ENCODE results near the gene ZNF142. TPM values are rescaled to one million over a fixed set of nuclear protein-coding genes. Genes with fewer than 3 reads are reported as not detected.

The ZNF142 gene
- total RNA-seq, 1 donor: 17.8 TPM

- H3K4me3 ChIP-seq (ENCODE audit: low read depth, low read length): no peak overlapping the region
- peak; percentile 26 for DNase-seq (ENCODE audit: low read depth)
- no peak for TF ChIP-seq CTCF (IDR thresholded peaks at IDR 0.05; ENCODE audit: insufficient read depth, low read length)
Observed at GRCh38 chr2:218622606-218623365, 36.6 kb downstream of the ZNF142 start.

GRCh38 chr2:218621007-218621406 lies 38.4 kb downstream of the ZNF142 start:
- H3K4me3 ChIP-seq (ENCODE audit: low read depth, low read length): no peak overlapping the region
- DNase-seq (ENCODE audit: low read depth): no peak
- no peak for TF ChIP-seq CTCF (IDR thresholded peaks at IDR 0.05; ENCODE audit: insufficient read depth, low read length)

GRCh38 chr2:218618102-218618860 lies 41.1 kb downstream of the ZNF142 start:
- DNase-seq (ENCODE audit: low read depth): no peak
- TF ChIP-seq CTCF (IDR thresholded peaks at IDR 0.05; ENCODE audit: insufficient read depth, low read length): no peak
- no peak overlapping the region for H3K4me3 ChIP-seq (ENCODE audit: low read depth, low read length)

- TF ChIP-seq CTCF (IDR thresholded peaks at IDR 0.05; ENCODE audit: insufficient read depth, low read length): no peak
- no peak overlapping the region for H3K4me3 ChIP-seq (ENCODE audit: low read depth, low read length)
- DNase-seq (ENCODE audit: low read depth): no peak
Observed at GRCh38 chr2:218615868-218616315, 43.5 kb downstream of the ZNF142 start.

GRCh38 chr2:218607436-218608115 lies 51.8 kb downstream of the ZNF142 start, which contains the start of gene PLCD4:
PLCD4 (plus strand) TSS chr2:218607899; CDS start chr2:218615740, 7,841 bp downstream.
- peak; percentile 83 for DNase-seq (ENCODE audit: low read depth)
- TF ChIP-seq CTCF (IDR thresholded peaks at IDR 0.05; ENCODE audit: insufficient read depth, low read length): peak; percentile 59

GRCh38 chr2:218605432-218605831 lies 54.0 kb downstream of the ZNF142 start:
- no peak for TF ChIP-seq CTCF (IDR thresholded peaks at IDR 0.05; ENCODE audit: insufficient read depth, low read length)
- no peak overlapping the region for H3K4me3 ChIP-seq (ENCODE audit: low read depth, low read length)
- DNase-seq (ENCODE audit: low read depth): peak; percentile 56

More at GRCh38 chr2:218607436-218608115, 51.8 kb downstream of the ZNF142 start, which contains the start of gene PLCD4:
- H3K4me3 ChIP-seq (ENCODE audit: low read depth, low read length): peak within 1 kb of the TSS; percentile 53
